Activated naive CD4-positive, alpha-beta T cell treated with anti-CD3 and anti-CD28 coated beads, Interleukin-2, amount 10 ng/mL, durations not matched to agents 7 days and 5 days (primary cell): ENCODE data around the gene GRB10.
A peak's percentile ranks its signal among the peaks of the same experiment; 100 is the strongest.

Source experiments
- CTCF ChIA-PET: fragments of 350-600 bp; sonication (Branson Sonifier 250); formaldehyde crosslinking; loops from one replicate; lab custom pipeline; 2021; ENCODE audit warnings: antibody characterized with exemption; lab: Charles Lee
- DNase-seq: peaks from one replicate; pipeline ENCODE4 v3.0.0-alpha.2; 2020
- H3K27ac Mint-ChIP-seq: one replicate; pipeline ENCODE4 v1.8.0; 2021; ENCODE audit warnings: mild to moderate bottlenecking, moderate library complexity, mixed read lengths
- H3K27me3 Mint-ChIP-seq: one replicate; pipeline ENCODE4 v1.8.0; 2021; ENCODE audit warnings: mild to moderate bottlenecking, mixed read lengths
- H3K36me3 Mint-ChIP-seq: one replicate; pipeline ENCODE4 v1.8.0; 2021; ENCODE audit warnings: mixed read lengths
- H3K4me1 Mint-ChIP-seq: one replicate; pipeline ENCODE4 v1.8.0; 2021; ENCODE audit warnings: mixed read lengths
- H3K4me3 Mint-ChIP-seq: one replicate; pipeline ENCODE4 v1.8.0; 2021; ENCODE audit warnings: mild to moderate bottlenecking, moderate library complexity, mixed read lengths
- H3K9me3 Mint-ChIP-seq: one replicate; pipeline ENCODE4 v1.8.0; 2021; ENCODE audit warnings: mixed read lengths

Gene GRB10

DNA sequence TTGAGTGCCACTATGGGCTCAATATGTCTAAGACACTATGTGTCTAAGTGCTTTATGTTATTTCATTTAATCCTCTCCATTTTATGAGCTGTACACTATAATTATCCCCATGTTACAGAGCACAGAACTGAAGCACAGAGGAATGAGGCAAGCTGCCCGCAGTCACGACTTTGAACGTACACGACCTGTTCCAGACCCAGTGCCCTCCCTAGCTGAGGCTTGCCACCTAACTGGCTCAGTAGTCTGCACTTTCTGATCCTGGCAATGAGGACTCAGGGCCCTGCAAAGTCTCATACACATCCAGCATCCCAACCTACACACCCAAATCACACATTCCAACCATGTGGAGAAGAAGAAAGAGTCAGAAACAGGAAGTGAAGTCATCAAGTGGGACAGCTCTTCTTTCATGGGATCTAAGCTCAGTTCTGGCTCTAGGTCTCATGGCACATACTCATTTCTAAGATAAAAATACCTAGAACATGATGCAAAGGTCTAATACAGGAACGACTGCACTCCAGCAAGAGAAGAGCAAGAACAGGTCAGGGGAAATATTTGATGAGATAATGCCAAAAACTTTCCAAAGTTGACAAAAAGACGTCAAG is 175.1 kb downstream of the GRB10 start:
- Mint-ChIP-seq H3K4me1 (peaks cover 40% of the 10 kb centered on the region), H3K9me3 (peaks cover 15% of the 10 kb centered on the region), H3K4me3 (no peak overlapping the region), H3K27me3 (peaks cover 11% of the 10 kb centered on the region), H3K27ac (peak overlapping the region; percentile 64), H3K36me3 (peaks cover 27% of the 10 kb centered on the region)
- DNase-seq, result no peak
- CTCF ChIA-PET, result interaction anchor here (1.1 to 1.5 kb wide), 2 partner anchors 12 to 140 kb away, joined by 4 read pairs; no protein-coding TSS in a partner anchor

DNA sequence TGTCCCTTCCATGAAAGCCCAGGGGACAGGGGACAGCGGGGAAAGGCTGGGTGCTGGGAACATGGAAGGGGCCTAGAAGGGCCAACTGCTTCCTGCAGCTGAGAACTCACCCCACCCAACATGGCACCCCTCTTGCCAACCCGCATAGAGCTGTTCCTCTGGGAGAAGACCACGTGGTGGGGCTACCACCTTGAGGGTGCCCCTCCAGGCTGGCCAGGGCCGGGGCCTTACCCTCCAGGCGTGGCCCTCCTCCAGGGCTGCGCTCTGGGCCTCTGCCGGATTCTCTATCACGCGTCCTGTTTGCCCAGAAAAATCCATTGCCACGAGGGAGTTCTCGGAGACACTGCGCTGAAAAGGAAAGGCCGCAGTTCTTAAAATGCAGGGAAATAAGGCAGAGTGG is 177.6 kb downstream of the GRB10 start:
- H3K27me3 Mint-ChIP-seq, result peaks cover 8% of the 10 kb centered on the region
- H3K9me3 Mint-ChIP-seq, result peaks cover 15% of the 10 kb centered on the region
- no peak overlapping the region for H3K27ac Mint-ChIP-seq
- CTCF ChIA-PET, result interaction anchor here (1.0 kb wide), 1 partner anchor 556 kb away, joined by 3 read pairs; no protein-coding TSS in a partner anchor
- no peak overlapping the region for H3K4me3 Mint-ChIP-seq
- no peak for DNase-seq
- peaks cover 27% of the 10 kb centered on the region for H3K4me1 Mint-ChIP-seq
- H3K36me3 Mint-ChIP-seq, result peaks cover 21% of the 10 kb centered on the region

DNA sequence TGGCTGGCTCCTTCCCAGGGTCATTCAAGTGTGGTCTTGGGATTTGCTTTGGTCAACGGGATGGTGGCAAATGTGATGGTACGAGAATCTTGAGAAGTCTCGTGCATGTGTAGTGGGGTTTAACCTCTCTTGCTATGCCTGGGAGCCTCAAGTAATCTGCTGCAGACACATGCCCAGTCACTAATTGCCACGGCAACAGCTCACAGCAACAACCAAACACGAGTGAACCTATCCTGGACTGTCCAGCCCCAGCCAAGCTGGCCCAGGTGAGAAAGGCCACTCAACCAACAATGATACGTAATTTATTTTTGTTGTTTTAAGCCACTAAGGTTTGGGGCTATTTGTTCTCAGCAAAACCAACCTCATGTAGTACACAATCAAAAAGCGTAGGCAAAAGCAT is 179.4 kb downstream of the GRB10 start:
- H3K27me3 Mint-ChIP-seq, result peaks cover 8% of the 10 kb centered on the region
- H3K4me3 Mint-ChIP-seq, result no peak overlapping the region
- H3K36me3 Mint-ChIP-seq, result peaks cover 14% of the 10 kb centered on the region
- peaks cover 18% of the 10 kb centered on the region for H3K4me1 Mint-ChIP-seq
- peaks cover 13% of the 10 kb centered on the region for H3K9me3 Mint-ChIP-seq
- CTCF ChIA-PET, result no interaction called here
- DNase-seq, result no peak
- no peak overlapping the region for H3K27ac Mint-ChIP-seq

DNA sequence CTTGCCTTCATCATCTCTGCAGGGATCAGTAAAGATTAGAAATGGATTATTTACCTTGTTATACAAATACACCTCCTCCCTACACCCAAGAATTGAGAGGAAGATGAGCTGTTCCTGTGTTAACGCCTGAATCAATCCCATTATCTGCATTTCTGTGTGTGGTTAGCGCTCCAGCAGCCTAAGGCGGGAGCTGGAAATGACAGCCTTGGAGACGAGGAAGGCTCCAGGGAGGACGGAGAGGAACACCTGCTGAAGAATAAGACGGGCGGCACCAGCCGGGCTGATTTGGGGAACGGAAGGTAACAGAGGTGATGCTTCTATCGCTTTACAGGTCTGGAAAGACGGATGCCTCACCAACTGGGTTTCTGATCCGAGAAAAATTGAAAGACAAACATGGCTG is 183.3 kb downstream of the GRB10 start:
- Mint-ChIP-seq H3K4me3 (no peak overlapping the region), H3K9me3 (no peaks in the 10 kb centered on the region), H3K27me3 (peaks cover 5% of the 10 kb centered on the region), H3K27ac (no peak overlapping the region), H3K36me3 (no peaks in the 10 kb centered on the region), H3K4me1 (peaks cover 28% of the 10 kb centered on the region)
- CTCF ChIA-PET, result no interaction called here
- no peak for DNase-seq

DNA sequence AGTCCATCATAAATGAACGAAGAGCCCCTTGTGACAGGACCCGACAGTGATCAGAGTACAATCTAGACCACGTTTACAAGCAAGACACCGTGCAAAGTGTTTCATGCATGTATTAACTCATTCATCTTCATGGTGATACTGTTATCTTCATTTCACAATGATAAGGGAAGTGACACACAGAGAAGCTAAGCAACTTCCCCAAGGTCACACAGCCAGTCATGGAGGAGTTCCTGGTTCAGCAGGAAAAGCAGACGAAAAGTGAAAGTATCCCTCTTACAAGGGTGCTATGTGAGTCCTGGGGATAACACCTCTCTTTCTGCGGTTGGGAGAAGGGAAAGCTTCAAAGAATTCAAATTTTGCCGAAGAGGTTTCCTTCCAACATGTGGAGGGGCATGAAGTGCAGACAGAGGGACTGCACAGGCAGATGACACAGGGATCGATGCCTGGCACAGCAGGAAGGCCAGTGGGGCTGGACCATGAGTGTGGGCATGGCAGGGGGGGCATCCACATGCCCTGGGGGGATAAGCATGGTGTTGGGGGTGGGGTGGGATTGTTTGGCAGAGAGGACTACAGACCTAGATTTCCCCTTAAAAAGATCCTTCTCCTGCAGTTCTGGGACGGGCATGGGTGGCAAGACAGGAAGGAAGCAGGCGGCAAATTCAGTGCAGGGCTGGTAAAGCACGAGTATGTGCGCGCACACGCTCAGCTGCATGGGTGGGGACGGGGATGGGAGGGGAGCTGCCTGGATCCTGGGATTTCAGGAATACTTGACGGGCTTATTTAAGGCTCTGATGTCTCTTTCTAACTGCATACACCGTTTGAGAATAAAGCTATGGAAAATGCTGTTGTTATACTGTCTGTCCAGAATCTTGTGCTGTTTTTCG is 184.0 kb downstream of the GRB10 start:
- H3K36me3 Mint-ChIP-seq, result no peaks in the 10 kb centered on the region
- peaks cover 5% of the 10 kb centered on the region for H3K27me3 Mint-ChIP-seq
- CTCF ChIA-PET, result interaction anchor here (1.4 to 1.5 kb wide), 2 partner anchors 10 to 33 kb away, joined by 3 to 4 read pairs; no protein-coding TSS in a partner anchor
- DNase-seq, result no peak
- H3K27ac Mint-ChIP-seq, result no peak overlapping the region
- H3K4me1 Mint-ChIP-seq, result peaks cover 34% of the 10 kb centered on the region
- H3K9me3 Mint-ChIP-seq, result no peaks in the 10 kb centered on the region
- H3K4me3 Mint-ChIP-seq, result no peak overlapping the region

DNA sequence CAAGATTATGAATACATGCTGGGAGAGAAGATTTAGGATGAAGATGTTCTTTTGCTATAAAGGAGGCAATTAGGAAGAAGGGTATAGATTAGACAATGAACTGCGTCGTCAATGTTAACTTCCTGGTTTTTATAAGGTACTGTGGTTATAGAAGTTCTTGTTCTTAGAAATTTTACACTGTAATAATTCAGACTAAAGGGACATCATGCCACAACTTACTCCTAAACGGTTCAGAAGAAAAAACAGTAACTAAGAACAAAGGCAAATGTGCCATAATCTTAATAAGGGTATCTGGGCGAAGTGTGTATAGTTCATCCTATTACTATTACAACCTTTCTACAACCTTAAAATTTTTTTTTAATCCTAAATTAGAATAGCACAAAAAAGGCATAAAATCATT is 186.2 kb downstream of the GRB10 start:
- peaks cover 5% of the 10 kb centered on the region for H3K27me3 Mint-ChIP-seq
- CTCF ChIA-PET, result interaction anchor here (0.7 to 0.9 kb wide), 2 partner anchors 22 to 82 kb away, joined by 3 read pairs; no protein-coding TSS in a partner anchor
- no peak overlapping the region for H3K4me3 Mint-ChIP-seq
- peaks cover 34% of the 10 kb centered on the region for H3K4me1 Mint-ChIP-seq
- H3K9me3 Mint-ChIP-seq, result no peaks in the 10 kb centered on the region
- H3K36me3 Mint-ChIP-seq, result no peaks in the 10 kb centered on the region
- H3K27ac Mint-ChIP-seq, result no peak overlapping the region
- no peak for DNase-seq

DNA sequence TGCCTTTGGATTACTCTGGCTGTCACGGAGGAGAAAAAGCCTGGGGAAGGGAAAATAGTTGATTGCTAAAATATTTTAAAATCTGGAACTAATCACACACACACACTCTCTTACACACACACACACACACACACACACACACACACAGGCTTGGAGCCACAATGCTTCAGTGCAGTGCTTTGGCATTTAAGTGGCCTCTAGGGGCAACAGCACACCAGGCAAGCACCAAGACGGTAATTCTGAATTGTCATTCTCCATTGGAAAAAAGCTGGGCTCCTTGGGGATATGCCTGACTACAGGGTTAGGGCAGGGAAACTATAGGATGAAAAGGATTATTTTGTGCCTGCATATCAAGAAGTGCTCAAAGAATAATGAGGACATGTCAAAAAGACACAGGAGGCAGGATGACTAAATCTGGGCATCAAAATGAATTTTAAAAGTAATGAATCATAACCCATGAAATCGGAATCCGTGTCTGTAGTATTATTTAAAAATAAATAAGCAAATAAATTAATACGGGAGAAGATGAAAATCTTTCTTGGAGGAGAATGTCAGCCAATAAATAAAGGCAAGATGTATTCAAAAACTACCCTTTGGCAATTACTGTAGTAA is 187.1 kb downstream of the GRB10 start:
- CTCF ChIA-PET, result interaction anchor here (0.6 to 2.8 kb wide), 7 partner anchors 12 to 546 kb away, joined by 3 to 13 read pairs (median 5); no protein-coding TSS in a partner anchor
- H3K27ac Mint-ChIP-seq, result no peak overlapping the region
- peak; percentile 30 for DNase-seq
- peaks cover 31% of the 10 kb centered on the region for H3K4me1 Mint-ChIP-seq
- H3K4me3 Mint-ChIP-seq, result no peak overlapping the region
- no peaks in the 10 kb centered on the region for H3K9me3 Mint-ChIP-seq
- H3K27me3 Mint-ChIP-seq, result peaks cover 9% of the 10 kb centered on the region
- H3K36me3 Mint-ChIP-seq, result no peaks in the 10 kb centered on the region

DNA sequence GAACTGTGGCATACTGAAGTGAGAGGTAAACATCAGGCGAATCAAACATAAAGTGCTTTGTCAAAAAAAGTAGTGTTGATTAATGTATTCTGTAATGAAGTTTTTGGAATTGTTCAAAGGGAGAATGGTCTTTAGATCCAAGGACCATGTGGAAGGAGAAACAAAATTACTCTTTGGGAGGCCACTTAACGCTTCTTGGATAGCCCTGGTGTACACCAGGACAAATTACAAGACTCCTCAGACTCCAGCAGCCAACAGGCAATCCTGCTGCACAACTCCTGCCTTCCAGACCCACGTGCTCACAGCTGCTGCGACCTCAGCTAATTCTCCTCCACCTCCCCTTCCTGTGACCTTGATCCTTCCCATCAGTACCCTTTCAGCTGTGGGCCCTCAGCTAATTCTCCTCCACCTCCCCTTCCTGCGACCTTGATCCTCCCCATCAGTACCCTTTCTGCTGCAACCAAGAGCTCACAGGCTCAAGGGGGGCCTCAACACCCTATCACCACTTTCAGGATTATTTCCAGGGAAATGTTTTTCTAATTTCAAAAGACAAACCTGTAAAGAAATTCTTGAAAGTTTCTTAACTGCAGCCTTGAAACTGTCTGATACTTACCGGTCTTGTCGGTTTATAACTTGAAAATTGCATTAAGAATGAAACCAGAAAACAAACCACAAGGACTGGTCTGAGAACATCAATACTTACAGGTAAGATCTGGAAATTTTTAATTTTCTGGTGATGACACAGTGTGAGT is 187.8 kb downstream of the GRB10 start:
- H3K9me3 Mint-ChIP-seq, result no peaks in the 10 kb centered on the region
- no peak for DNase-seq
- H3K4me3 Mint-ChIP-seq, result no peak overlapping the region
- CTCF ChIA-PET, result interaction anchor here (0.9 to 2.8 kb wide), 6 partner anchors 15 to 546 kb away, joined by 3 to 13 read pairs (median 7); no protein-coding TSS in a partner anchor
- peaks cover 31% of the 10 kb centered on the region for H3K4me1 Mint-ChIP-seq
- H3K36me3 Mint-ChIP-seq, result no peaks in the 10 kb centered on the region
- H3K27me3 Mint-ChIP-seq, result peaks cover 9% of the 10 kb centered on the region
- peak overlapping the region; percentile 8 for H3K27ac Mint-ChIP-seq

DNA sequence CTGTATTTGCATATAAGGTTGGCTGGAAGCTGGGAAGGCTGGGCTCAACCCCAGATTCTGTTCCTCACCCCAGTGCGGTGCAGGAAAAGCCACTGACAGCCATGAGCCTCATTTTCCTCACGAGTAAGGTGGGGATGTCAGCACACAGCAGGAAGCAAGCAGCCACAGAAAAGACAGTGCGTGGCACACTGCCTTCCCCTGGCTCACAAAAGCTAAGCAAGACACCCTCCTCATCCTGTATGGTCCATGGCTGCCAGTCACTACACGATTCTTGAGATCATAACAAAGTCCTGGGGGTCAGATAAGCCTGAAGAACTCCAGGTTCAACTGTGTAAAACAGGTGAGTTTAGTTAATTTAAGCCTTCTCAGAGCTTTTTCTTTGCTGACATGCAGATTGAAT is 188.6 kb downstream of the GRB10 start:
- H3K4me3 Mint-ChIP-seq, result no peak overlapping the region
- no peak overlapping the region for H3K27ac Mint-ChIP-seq
- H3K27me3 Mint-ChIP-seq, result peaks cover 9% of the 10 kb centered on the region
- no peaks in the 10 kb centered on the region for H3K36me3 Mint-ChIP-seq
- no peaks in the 10 kb centered on the region for H3K9me3 Mint-ChIP-seq
- CTCF ChIA-PET, result interaction anchor here (1.1 to 2.8 kb wide), 7 partner anchors 16 to 341 kb away, joined by 3 to 13 read pairs (median 5); no protein-coding TSS in a partner anchor
- H3K4me1 Mint-ChIP-seq, result peaks cover 31% of the 10 kb centered on the region
- DNase-seq, result peak; percentile 27

DNA sequence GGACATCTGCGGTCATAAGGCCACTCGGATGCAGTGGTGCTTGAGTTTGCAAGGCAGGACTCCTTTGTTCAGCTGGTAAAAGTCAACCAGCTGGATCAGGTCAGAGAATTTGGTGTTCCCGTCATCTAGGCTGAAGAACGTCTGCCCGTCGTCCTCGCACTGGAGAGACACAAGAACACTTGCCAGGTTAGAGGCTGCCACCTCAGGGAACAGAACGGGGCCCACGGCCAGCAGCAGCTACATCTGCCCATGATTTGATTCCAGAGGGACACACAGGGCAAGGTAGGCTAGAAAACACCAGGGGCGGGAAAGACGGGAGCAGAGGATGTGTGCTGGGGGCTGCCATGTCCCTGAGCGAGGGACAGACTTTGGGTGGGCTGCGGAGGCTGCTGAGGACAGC is 189.8 kb downstream of the GRB10 start:
- Mint-ChIP-seq H3K36me3 (no peaks in the 10 kb centered on the region), H3K9me3 (no peaks in the 10 kb centered on the region), H3K4me1 (peaks cover 24% of the 10 kb centered on the region), H3K4me3 (no peak overlapping the region), H3K27me3 (peaks cover 12% of the 10 kb centered on the region), H3K27ac (no peak overlapping the region)
- CTCF ChIA-PET, result interaction anchor here (1.0 to 2.8 kb wide), 4 partner anchors 19 to 126 kb away, joined by 3 to 13 read pairs (median 7); no protein-coding TSS in a partner anchor
- DNase-seq, result no peak

DNA sequence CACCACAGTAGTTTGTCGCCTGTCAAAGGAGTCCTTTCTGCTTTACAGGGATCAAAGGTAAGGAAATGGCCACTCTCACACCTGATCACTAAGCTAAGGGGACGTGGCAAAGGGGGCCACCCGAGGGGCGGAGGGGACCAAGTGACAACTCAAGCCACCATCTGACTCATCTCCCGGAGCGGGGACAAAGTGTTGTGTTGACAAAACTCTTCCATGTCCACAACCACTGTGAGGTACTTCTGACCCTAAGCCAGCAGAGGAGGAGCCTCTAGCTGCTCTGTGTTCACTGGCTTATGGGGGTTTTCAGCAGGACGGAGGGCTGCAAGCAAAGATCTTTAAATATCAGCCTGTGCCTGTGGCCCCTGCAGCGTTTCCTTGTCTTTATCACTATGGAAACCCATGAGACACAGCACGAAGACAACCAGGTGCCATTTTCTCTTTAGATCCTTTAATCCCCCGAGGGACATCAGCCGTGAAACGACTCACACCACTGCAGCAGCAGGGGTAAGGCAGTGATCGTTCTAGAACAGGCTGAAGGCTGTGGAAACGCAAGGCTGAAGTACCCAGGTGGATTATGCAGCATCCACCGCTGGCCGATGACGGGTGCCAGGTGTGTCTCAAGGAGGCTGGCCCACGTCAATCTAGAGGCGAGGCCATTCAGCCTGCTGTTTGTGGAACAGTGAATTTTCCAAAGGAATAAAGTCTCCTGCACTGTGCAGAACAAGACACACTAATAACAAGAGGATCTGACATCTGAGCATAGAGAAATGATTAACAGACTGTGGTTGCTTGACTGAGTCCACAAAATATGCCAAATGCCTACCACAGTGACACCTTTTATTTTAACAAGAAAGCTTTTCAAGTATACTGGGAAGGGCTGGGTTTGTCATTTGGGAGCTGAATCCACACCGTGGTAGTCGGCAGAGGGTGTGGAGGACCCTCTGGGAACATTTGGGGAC is 190.9 kb downstream of the GRB10 start:
- Mint-ChIP-seq H3K9me3 (no peaks in the 10 kb centered on the region), H3K4me1 (peaks cover 24% of the 10 kb centered on the region), H3K4me3 (no peak overlapping the region), H3K27me3 (peaks cover 7% of the 10 kb centered on the region), H3K36me3 (no peaks in the 10 kb centered on the region), H3K27ac (no peak overlapping the region)
- CTCF ChIA-PET, result no interaction called here
- no peak for DNase-seq

DNA sequence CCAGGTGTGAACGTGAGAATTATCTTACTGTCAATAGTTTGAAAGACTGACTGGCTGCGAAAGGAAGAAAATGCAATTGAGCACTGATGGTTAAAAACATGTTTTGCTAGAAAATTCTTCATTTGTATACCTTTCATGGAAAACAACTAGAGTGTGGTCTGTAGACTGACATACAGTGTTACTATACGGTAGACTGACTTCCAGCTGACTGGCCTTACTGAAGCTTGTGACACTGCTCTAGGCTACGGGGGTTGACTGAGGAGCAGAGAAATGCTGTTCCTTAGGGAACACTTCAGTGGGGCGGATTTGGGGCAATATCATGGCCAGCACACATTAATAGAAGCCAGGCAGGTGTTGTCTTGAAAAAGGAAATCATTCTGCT is 191.6 kb downstream of the GRB10 start:
- no peak for DNase-seq
- peaks cover 20% of the 10 kb centered on the region for H3K4me1 Mint-ChIP-seq
- CTCF ChIA-PET, result no interaction called here
- H3K4me3 Mint-ChIP-seq, result no peak overlapping the region
- H3K27ac Mint-ChIP-seq, result no peak overlapping the region
- peaks cover 10% of the 10 kb centered on the region for H3K27me3 Mint-ChIP-seq
- no peaks in the 10 kb centered on the region for H3K9me3 Mint-ChIP-seq
- no peaks in the 10 kb centered on the region for H3K36me3 Mint-ChIP-seq

DNA sequence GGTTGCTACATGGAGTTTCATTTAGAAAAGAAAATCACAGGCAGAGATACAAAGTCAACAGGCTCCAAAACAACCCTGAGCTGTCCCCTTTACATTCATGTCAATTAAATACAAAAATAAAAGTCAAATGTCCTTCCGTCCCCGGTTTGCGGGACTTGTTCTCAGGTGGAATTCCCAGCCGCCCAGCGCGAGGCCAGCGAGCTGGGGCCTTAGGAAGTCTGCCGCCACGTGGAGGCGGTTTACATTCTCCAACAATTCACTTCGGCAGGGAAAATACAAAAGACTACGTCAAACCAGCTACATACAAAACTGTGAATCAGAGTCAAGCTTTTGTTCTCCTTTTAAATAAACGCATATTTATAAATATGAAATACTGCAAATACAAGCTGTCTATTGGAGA is 192.2 kb downstream of the GRB10 start:
- DNase-seq, result no peak
- CTCF ChIA-PET, result no interaction called here
- H3K4me3 Mint-ChIP-seq, result no peak overlapping the region
- H3K27ac Mint-ChIP-seq, result no peak overlapping the region
- H3K9me3 Mint-ChIP-seq, result no peaks in the 10 kb centered on the region
- no peaks in the 10 kb centered on the region for H3K36me3 Mint-ChIP-seq
- peaks cover 13% of the 10 kb centered on the region for H3K27me3 Mint-ChIP-seq
- peaks cover 18% of the 10 kb centered on the region for H3K4me1 Mint-ChIP-seq
